AG04450 (cell line): ENCODE data around the gene RAMP1. TPM values are rescaled to one million over a fixed set of nuclear protein-coding genes. Genes with fewer than 3 reads are reported as not detected.

Source experiments
- CTCF ChIA-PET: fragments of 300-600, 350-600 bp; formaldehyde crosslinking; extraction: SDS; loops from one replicate; lab custom pipeline; 2022; ENCODE audit warnings: antibody characterized with exemption, inconsistent platforms; lab: Charles Lee
- POLR2A ChIA-PET: fragments of 350-600 bp; formaldehyde crosslinking; extraction: SDS; loops from one replicate; lab custom pipeline; 2021; ENCODE audit warnings: antibody characterized with exemption, inconsistent platforms; lab: Yijun Ruan, JAX
- DNase-seq: peaks from one replicate; pipeline ENCODE4 v3.0.0-alpha.2; 2011; ENCODE audit warnings: low read depth, low spot score
- H3K27ac ChIP-seq: one replicate; pipeline ENCODE4 v1.5.1; 2012; ENCODE audit warnings: low read depth, low read length, control low read depth
- H3K27me3 ChIP-seq: one replicate; pipeline ENCODE4 v1.6.0; 2012; ENCODE audit warnings: low read length; ENCODE audit not compliant: control insufficient read depth, insufficient read depth
- H3K4me3 ChIP-seq: 2 replicates; pipeline ENCODE4 v1.5.1; 2011; ENCODE audit warnings: mild to moderate bottlenecking, low read depth, low read length, control low read depth
- H3K9me3 ChIP-seq: 2 replicates; pipeline ENCODE4 v1.5.1; 2012; ENCODE audit warnings: low read length; ENCODE audit not compliant: control insufficient read depth, insufficient read depth
- polyA plus RNA-seq: library from polyadenylated mRNA; depleted of rRNA; stranded (reverse); fragments of >200 nt; gene quantifications from 2 replicates; pipeline ENCODE4 v1.2.3, GENCODE V29; 2011
- TF ChIP-seq, protein P1 (sequence below): IDR thresholded peaks from 2 replicates; pipeline ENCODE4 v1.5.1; 2011; ENCODE audit warnings: low read depth, low read length, control low read depth, inconsistent platforms

Gene RAMP1
- polyA plus RNA-seq, 1 experiment = 26.5 TPM

DNA sequence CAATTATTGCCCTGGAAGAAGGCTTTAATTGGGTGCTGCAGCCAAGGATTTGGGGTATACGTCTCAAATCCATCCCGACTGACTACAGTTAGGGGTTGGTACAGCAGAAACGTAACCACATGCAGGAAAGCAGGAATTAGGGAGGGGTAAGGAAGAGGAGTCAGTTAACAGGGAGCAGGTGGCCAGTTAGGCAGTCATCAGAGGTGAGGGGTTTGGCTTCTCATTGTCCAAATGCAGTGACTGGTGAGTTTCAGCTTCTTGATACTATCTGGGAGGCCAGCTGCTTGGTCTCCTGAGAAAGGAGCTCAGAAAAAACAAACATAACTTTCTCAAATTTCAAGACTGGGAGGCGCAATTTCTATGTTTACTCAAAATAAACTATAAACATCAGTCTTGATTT is 68.6 kb downstream of the RAMP1 start:
- CTCF ChIA-PET = no interaction called here

DNA sequence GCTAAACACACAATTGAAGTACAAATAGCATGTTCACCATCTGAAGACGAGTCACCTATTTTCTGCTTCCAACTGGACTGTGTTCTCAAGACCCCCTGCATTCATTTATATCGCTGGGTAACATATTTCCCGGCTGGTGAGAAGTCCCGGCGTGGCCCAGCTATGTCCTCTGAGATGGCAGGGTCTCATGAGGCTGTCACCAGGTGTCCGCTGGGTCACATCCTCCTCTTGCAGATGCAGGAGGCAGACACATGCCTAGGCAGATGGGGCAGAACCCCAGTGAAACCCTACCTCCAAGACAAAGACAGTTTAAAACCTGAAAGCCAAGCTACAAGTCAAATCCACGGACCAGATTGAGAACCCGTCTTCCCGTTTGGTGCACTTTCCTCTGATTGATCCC is 70.6 kb downstream of the RAMP1 start:
- TF ChIP-seq, protein P1, sequence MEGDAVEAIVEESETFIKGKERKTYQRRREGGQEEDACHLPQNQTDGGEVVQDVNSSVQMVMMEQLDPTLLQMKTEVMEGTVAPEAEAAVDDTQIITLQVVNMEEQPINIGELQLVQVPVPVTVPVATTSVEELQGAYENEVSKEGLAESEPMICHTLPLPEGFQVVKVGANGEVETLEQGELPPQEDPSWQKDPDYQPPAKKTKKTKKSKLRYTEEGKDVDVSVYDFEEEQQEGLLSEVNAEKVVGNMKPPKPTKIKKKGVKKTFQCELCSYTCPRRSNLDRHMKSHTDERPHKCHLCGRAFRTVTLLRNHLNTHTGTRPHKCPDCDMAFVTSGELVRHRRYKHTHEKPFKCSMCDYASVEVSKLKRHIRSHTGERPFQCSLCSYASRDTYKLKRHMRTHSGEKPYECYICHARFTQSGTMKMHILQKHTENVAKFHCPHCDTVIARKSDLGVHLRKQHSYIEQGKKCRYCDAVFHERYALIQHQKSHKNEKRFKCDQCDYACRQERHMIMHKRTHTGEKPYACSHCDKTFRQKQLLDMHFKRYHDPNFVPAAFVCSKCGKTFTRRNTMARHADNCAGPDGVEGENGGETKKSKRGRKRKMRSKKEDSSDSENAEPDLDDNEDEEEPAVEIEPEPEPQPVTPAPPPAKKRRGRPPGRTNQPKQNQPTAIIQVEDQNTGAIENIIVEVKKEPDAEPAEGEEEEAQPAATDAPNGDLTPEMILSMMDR = no peak
- no peaks in the 10 kb centered on the region for H3K27me3 ChIP-seq
- H3K27ac ChIP-seq = no peak overlapping the region
- CTCF ChIA-PET = no interaction called here
- no peak for DNase-seq
- POLR2A ChIA-PET = interaction anchor here (0.5 kb wide), 1 partner anchor 67 kb away, joined by 4 read pairs; no protein-coding TSS in a partner anchor
- H3K4me3 ChIP-seq = no peak overlapping the region
- peaks cover 12% of the 10 kb centered on the region for H3K9me3 ChIP-seq

More for the DNA sequence above, 68.6 kb downstream of the RAMP1 start:
- TF ChIP-seq, protein P1 = no peak
- POLR2A ChIA-PET = no interaction called here
- Histone ChIP-seq H3K4me3 (no peak overlapping the region), H3K27me3 (no peaks in the 10 kb centered on the region), H3K27ac (no peak overlapping the region), H3K9me3 (peaks cover 12% of the 10 kb centered on the region)
- DNase-seq = no peak

DNA sequence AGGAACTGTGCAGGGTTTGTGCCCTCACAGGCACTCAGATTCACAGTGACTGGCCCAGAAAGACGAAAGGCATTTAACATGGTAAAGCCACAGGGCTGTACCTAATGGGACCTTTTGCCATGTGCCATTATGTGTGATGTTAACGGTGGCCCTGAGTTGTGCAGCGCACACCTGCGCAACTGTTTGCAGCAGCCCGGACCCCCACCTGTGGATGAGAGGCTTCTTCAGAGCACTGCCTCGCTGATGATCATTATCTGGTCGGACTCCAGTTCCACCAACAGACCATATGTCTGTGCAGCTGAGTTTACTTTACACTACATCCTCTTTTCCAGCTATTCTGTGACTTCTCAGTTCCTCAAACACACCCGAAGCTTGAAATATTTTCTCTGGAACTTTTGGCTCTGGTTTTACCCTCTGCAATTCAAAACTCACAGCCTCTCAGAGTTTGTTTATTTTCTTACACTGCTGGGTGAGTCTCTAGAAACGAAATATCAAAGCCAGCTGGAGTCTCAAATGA is 71.8 kb downstream of the RAMP1 start:
- ChIA-PET CTCF (interaction anchor here (0.5 to 1.1 kb wide), 3 partner anchors 8 to 223 kb away, joined by 3 read pairs; no protein-coding TSS in a partner anchor), POLR2A (interaction anchor here (0.6 to 1.1 kb wide), 3 partner anchors 8 to 347 kb away, joined by 3 to 5 read pairs (median 3); no protein-coding TSS in a partner anchor)
- H3K27ac ChIP-seq = peak overlapping the region; percentile 75
- TF ChIP-seq, protein P1 = no peak
- DNase-seq = peak; percentile 80
- peaks cover 12% of the 10 kb centered on the region for H3K9me3 ChIP-seq
- no peak overlapping the region for H3K4me3 ChIP-seq
- H3K27me3 ChIP-seq = no peaks in the 10 kb centered on the region

DNA sequence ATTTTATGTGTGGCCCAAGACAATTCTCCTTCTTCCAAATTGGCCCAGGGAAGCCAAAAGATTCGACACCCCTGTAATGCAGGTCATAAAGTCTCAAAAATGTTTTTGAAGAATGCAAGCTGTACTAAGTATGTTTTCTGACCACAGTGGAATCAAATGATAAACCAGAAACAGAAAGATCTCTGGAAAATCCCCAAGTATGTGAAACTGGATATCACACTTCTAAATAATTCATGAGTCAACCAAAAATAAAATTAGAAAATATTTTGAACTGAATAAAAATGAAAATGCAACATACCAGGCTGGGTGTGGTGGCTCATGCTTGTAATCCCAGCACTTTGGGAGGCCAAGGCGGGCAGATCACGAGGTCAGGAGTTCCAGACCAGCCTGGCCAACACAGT is 73.3 kb downstream of the RAMP1 start:
- POLR2A ChIA-PET = interaction anchor here (0.9 kb wide), 1 partner anchor 28 kb away, joined by 3 read pairs; no protein-coding TSS in a partner anchor
- Histone ChIP-seq H3K4me3 (no peak overlapping the region), H3K27me3 (no peaks in the 10 kb centered on the region), H3K9me3 (peaks cover 12% of the 10 kb centered on the region), H3K27ac (peak overlapping the region; percentile 11)
- peak; percentile 78 for DNase-seq
- TF ChIP-seq, protein P1 = no peak
- CTCF ChIA-PET = interaction anchor here (0.5 to 0.8 kb wide), 2 partner anchors 83 to 330 kb away, joined by 3 to 5 read pairs; no protein-coding TSS in a partner anchor

DNA sequence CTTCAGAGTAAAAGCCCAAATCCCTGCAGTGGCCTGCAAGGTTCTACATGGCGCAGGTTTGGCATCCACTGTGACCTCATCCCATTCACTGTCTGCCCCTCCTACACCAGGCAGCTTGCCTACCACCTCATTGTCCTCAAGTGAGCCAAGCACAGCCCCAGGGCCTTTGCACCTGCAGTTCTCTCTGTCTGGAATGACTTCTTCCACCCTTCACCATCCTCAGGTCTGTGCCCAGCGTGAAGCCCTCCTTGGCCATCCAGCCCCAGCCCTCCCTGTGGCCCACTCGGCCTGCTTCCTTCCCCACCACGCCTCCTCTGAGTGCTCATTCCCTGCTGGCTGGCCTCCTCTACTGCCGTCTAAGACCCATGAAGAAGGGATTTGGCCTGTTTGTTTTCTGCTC is 74.8 kb downstream of the RAMP1 start:
- ChIA-PET POLR2A (interaction anchor here (0.6 kb wide), 1 partner anchor 193 kb away, joined by 9 read pairs; no protein-coding TSS in a partner anchor), CTCF (no interaction called here)
- no peaks in the 10 kb centered on the region for H3K27me3 ChIP-seq
- no peak for DNase-seq
- TF ChIP-seq, protein P1 = no peak
- no peak overlapping the region for H3K27ac ChIP-seq
- H3K9me3 ChIP-seq = peaks cover 12% of the 10 kb centered on the region; the same call in 1 of the 2 replicates
- H3K4me3 ChIP-seq = no peak overlapping the region
